GM19023 (cell line): ENCODE results near the gene RNASEH2C.
"Not testable (repeated sequence)": the region's sequence is repeated elsewhere in the genome, so short reads cannot be mapped to it uniquely, and the experiment has no call there.

Experiments used
- ATAC-seq: cut with Tn5 transposase; IDR thresholded peaks from one replicate; pipeline ENCODE4 v1.9.1; 2021; ENCODE audit warnings: mild to moderate bottlenecking, moderate library complexity; ENCODE audit not compliant: unreplicated experiment

Gene RNASEH2C

GRCh38 chr11:65691847-65692246 lies 28.8 kb downstream of the RNASEH2C start:
- ATAC-seq, result not testable (repeated sequence)

- no peak for ATAC-seq
These were observed 34.6 kb downstream of the RNASEH2C start for GRCh38 chr11:65685981-65686380.

GRCh38 chr11:65683480-65683879 lies 37.1 kb downstream of the RNASEH2C start:
- ATAC-seq, result not testable (repeated sequence)

- ATAC-seq, result no peak
These were observed 40.3 kb downstream of the RNASEH2C start for GRCh38 chr11:65680192-65680743.

- ATAC-seq, result no peak
These were observed 47.6 kb downstream of the RNASEH2C start for GRCh38 chr11:65672982-65673381.

- ATAC-seq, result no peak
These were observed 48.3 kb downstream of the RNASEH2C start for GRCh38 chr11:65672180-65672860.
